22Rv1 (cell line): ENCODE results near the gene SLC35F4.

Source experiments
- ZFX ChIP-seq: fragments of 450-650 bp; IDR thresholded peaks from 2 replicates; pipeline ENCODE4 v1.6.1; 2017; ENCODE audit warnings: antibody characterized with exemption, borderline replicate concordance
- TF ChIP-seq, protein P1 (sequence below): fragments of 450-650 bp; IDR thresholded peaks from 2 replicates; pipeline ENCODE4 v1.5.1; 2017; ENCODE audit warnings: mild to moderate bottlenecking

DNA sequence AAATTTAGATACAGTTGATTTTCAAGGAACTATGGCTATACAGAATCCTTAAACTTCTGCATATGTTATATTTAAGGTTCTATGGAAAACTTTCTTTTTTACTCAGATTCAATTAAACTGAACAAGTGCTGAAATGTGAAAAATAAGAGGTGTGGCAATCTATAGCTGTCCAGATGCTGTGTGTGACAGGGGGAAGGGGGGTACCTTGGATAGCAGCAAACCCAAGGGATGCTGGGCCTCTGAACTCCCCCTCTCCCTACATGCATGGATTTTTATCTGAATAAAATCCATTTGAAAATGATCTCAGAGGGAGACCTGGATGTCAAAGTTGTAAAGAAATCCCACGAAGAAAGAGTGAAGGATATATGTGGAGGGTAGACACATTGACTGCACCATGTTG, 289.4 kb downstream of the SLC35F4 start:
- TF ChIP-seq, protein P1, sequence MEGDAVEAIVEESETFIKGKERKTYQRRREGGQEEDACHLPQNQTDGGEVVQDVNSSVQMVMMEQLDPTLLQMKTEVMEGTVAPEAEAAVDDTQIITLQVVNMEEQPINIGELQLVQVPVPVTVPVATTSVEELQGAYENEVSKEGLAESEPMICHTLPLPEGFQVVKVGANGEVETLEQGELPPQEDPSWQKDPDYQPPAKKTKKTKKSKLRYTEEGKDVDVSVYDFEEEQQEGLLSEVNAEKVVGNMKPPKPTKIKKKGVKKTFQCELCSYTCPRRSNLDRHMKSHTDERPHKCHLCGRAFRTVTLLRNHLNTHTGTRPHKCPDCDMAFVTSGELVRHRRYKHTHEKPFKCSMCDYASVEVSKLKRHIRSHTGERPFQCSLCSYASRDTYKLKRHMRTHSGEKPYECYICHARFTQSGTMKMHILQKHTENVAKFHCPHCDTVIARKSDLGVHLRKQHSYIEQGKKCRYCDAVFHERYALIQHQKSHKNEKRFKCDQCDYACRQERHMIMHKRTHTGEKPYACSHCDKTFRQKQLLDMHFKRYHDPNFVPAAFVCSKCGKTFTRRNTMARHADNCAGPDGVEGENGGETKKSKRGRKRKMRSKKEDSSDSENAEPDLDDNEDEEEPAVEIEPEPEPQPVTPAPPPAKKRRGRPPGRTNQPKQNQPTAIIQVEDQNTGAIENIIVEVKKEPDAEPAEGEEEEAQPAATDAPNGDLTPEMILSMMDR = no peak
- TF ChIP-seq ZFX = no peak
